GM12892 (cell line): Measurements from ENCODE around the gene CCDC148.

Experiments used
- POLR2AphosphoS5 ChIP-seq: IDR thresholded peaks from 2 replicates; pipeline ENCODE4 v1.6.1; 2011; ENCODE audit warnings: low read depth, low read length, control low read depth
- TAF1 ChIP-seq: IDR thresholded peaks from 2 replicates; pipeline ENCODE4 v1.6.1; 2011; ENCODE audit warnings: low read depth, mild to moderate bottlenecking, control low read depth, low read length, borderline replicate concordance

DNA sequence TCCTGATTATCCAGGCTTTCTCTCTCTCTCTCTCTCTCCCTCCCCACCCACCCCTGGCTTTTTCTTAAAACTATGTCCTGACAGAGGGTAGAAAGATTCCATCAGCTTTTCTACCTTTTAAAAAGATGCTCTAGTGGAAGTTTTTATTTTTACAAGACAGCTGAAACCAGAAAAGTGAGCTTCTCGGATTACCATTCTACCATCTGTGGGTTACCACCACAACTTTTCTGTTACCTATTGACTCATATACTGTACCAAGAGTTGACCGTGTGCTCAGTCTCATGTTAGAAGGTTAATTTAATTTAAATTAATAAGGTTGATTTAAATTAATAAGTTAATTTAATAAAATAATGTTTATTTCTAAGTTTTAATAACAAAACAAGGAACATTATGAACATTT lies 217.3 kb downstream of the CCDC148 start:
- no peak for TF ChIP-seq POLR2AphosphoS5
- TF ChIP-seq TAF1: no peak
